ENCODE measurements around the gene AP2M1. TPM values are rescaled to one million over a fixed set of nuclear protein-coding genes. Genes with fewer than 3 reads are reported as not detected.

AP2M1 gene
- 567 and 667 TPM in 2 replicates for total RNA-seq (2014; rRNA removed; shearing (Covaris generic))

DNA sequence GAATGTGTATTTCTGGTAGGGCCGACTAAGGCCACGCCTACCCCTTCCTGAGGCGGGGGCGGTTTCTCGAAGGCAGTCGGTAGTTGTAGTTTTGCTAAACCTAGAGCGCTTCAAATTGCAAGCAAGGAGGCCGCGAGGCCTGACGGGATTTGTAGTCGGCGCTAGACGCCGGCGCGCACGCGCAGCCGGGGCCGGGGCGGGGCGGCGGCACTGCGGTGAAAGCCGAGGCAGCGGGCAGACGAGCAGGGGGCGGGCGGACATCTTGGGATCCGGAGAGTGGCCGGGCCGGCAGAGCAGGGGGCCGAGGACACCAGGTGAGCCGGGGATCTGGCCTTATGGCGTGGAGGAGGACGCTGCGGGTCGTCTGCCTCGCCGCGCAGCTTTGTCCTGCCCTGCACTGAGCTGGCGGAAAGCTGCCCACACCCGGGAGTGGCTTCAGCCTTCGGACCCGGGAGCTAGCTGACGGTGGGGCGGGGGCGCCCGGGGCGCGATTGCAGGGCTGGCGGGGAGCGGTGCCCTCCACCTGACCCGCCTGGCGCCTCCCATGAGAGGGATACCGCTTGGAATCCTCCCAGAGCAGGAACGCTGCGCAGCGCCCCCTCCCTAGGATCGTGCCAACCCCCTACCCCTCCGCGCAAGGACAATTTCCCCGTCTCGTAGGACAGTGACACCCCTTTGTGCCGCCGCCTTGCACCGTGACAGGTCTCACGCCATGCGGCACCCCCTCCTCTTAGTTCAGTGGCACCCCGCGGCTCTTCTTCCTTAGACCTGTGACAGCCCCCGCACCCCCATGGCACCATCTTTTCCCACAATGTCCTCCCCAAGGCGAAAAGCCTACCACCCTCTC lies at the start of gene AP2M1:
Gene AP2M1, plus strand, starts transcription at position 210 of the 847 bp plus-strand sequence. CDS start 2,139 bp downstream, outside the sequence.
- Histone ChIP-seq H3K4me3 (ENCODE audit: insufficient read depth, low read depth, low read length) (peak within 1 kb of the TSS; percentile 97), H3K36me3 (replicated peaks; ENCODE audit: control insufficient read depth, insufficient read depth, low read length) (peaks cover 27% of the 10 kb centered on the region), H3K27me3 (ENCODE audit: control insufficient read depth, insufficient read depth, low read length) (no peaks in the 10 kb centered on the region)
- peak; percentile 98 for DNase-seq

DNA sequence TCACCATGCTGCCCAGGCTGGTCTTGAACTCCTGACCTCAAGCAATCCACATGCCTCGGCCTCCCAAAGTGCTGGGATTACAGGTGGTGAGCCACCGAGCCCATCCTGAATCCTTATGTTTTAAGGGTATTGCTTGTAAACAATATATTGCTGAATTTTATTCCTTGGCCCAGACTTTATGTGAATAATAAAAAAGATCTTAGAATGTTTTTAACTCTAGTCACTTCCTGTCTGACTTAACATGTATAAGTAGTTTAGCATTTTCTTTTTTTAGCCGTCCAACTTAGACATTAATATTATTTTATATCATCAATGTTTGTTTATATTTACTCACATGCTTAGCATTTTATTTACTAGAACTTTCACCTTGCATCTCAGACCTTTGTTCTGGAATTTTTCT lies 48.6 kb upstream of the AP2M1 start:
- DNase-seq = no peak
- Histone ChIP-seq H3K4me3 (ENCODE audit: insufficient read depth, low read depth, low read length) (no peak overlapping the region), H3K36me3 (replicated peaks; ENCODE audit: control insufficient read depth, insufficient read depth, low read length) (no peaks in the 10 kb centered on the region), H3K27me3 (ENCODE audit: control insufficient read depth, insufficient read depth, low read length) (no peaks in the 10 kb centered on the region)

GRCh38 chr3:184129012-184129411 lies 45.6 kb upstream of the AP2M1 start:
- no peak overlapping the region for H3K4me3 ChIP-seq (ENCODE audit: insufficient read depth, low read depth, low read length)
- H3K27me3 ChIP-seq (ENCODE audit: control insufficient read depth, insufficient read depth, low read length) = no peaks in the 10 kb centered on the region
- no peaks in the 10 kb centered on the region for H3K36me3 ChIP-seq (replicated peaks; ENCODE audit: control insufficient read depth, insufficient read depth, low read length)
- DNase-seq = peak; percentile 73

GRCh38 chr3:184132945-184133344 lies 41.7 kb upstream of the AP2M1 start:
- DNase-seq = no peak
- H3K4me3 ChIP-seq (ENCODE audit: insufficient read depth, low read depth, low read length) = no peak overlapping the region
- peaks cover under 1% of the 10 kb centered on the region; the same call in 1 of the 2 replicates for H3K36me3 ChIP-seq (replicated peaks; ENCODE audit: control insufficient read depth, insufficient read depth, low read length)
- no peaks in the 10 kb centered on the region for H3K27me3 ChIP-seq (ENCODE audit: control insufficient read depth, insufficient read depth, low read length)

- Histone ChIP-seq H3K27me3 (ENCODE audit: control insufficient read depth, insufficient read depth, low read length) (no peaks in the 10 kb centered on the region), H3K36me3 (replicated peaks; ENCODE audit: control insufficient read depth, insufficient read depth, low read length) (peaks cover 2% of the 10 kb centered on the region; the same call in 1 of the 2 replicates), H3K4me3 (ENCODE audit: insufficient read depth, low read depth, low read length) (peak overlapping the region; percentile 74)
- DNase-seq = peak; percentile 64
These were observed 40.6 kb upstream of the AP2M1 start for GRCh38 chr3:184133840-184134745.

DNA sequence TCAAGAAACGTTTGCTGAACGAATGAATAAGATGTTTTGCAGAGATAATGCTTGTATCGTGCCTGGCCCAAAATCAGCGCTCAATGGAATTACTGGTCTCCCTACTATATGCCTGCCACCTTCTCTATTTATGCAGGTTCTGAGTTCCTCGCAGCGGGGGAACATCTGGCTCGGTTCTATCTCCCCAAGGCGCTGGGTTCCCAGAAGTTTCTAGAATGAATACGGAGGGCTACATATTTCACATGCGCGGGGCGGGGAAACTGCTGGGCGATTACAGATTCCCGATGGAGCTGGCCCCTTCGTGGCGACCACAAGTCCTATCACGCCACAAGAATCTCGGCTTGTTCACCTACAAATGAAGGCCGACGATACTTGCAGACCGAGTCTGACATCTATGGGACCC lies 39.9 kb upstream of the AP2M1 start:
- DNase-seq = no peak
- H3K36me3 ChIP-seq (replicated peaks; ENCODE audit: control insufficient read depth, insufficient read depth, low read length) = peaks cover 2% of the 10 kb centered on the region; the same call in 1 of the 2 replicates
- H3K4me3 ChIP-seq (ENCODE audit: insufficient read depth, low read depth, low read length) = peak overlapping the region; percentile 74
- H3K27me3 ChIP-seq (ENCODE audit: control insufficient read depth, insufficient read depth, low read length) = no peaks in the 10 kb centered on the region

- DNase-seq = peak; percentile 90
- peaks cover 4% of the 10 kb centered on the region for H3K36me3 ChIP-seq (replicated peaks; ENCODE audit: control insufficient read depth, insufficient read depth, low read length)
- H3K27me3 ChIP-seq (ENCODE audit: control insufficient read depth, insufficient read depth, low read length) = no peaks in the 10 kb centered on the region
- peak within 1 kb of the TSS; percentile 74 for H3K4me3 ChIP-seq (ENCODE audit: insufficient read depth, low read depth, low read length)
These were observed 39.3 kb upstream of the AP2M1 start, which contains the start of gene EIF2B5 for GRCh38 chr3:184135149-184135910. EIF2B5 (plus strand) TSS chr3:184135358; CDS start chr3:184135386, 28 bp downstream.

DNA sequence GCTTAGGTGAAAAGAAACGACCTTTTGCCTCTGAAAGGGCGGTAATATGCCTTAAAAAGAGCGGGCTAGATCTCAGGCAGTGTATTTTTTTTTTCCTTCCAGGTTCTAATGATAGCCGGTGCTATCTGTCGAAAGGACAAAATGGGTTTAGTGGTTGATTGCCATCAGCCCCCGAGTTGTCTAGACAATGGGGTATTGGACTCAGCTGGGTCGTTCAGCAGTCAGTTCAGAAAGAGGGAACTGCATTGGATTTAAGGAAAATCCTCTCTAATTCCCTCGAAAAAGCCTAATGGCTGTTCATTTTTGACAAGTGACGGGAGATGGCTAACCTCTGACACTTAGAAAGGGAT lies 38.8 kb upstream of the AP2M1 start:
- Histone ChIP-seq H3K36me3 (replicated peaks; ENCODE audit: control insufficient read depth, insufficient read depth, low read length) (peaks cover 8% of the 10 kb centered on the region), H3K27me3 (ENCODE audit: control insufficient read depth, insufficient read depth, low read length) (no peaks in the 10 kb centered on the region), H3K4me3 (ENCODE audit: insufficient read depth, low read depth, low read length) (peak overlapping the region; percentile 74)
- no peak for DNase-seq

DNA sequence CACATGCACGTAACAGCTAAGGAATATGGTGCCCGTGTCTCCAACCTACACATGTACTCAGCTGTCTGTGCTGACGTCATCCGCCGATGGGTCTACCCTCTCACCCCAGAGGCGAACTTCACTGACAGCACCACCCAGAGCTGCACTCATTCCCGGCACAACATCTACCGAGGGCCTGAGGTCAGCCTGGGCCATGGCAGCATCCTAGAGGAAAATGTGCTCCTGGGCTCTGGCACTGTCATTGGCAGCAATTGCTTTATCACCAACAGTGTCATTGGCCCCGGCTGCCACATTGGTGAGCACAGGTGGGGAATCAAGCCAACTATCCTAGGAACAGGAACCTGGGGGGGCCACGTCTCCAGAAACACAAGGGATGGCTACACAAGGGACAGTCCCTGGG lies 34.2 kb upstream of the AP2M1 start:
- peaks cover 43% of the 10 kb centered on the region for H3K36me3 ChIP-seq (replicated peaks; ENCODE audit: control insufficient read depth, insufficient read depth, low read length)
- H3K27me3 ChIP-seq (ENCODE audit: control insufficient read depth, insufficient read depth, low read length) = no peaks in the 10 kb centered on the region
- no peak for DNase-seq
- no peak overlapping the region for H3K4me3 ChIP-seq (ENCODE audit: insufficient read depth, low read depth, low read length)

DNA sequence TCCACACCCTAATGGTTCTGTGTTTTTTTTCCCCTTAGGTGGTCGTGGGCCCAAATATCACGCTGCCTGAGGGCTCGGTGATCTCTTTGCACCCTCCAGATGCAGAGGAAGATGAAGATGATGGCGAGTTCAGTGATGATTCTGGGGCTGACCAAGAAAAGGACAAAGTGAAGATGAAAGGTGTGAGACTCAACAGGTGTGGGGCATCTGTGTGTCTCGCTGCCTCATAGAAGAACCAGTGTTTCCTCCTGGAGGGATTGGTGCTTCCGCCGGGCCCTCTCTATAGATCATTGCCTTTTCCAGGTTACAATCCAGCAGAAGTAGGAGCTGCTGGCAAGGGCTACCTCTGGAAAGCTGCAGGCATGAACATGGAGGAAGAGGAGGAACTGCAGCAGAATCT lies 32.5 kb upstream of the AP2M1 start:
- DNase-seq = no peak
- H3K4me3 ChIP-seq (ENCODE audit: insufficient read depth, low read depth, low read length) = no peak overlapping the region
- H3K36me3 ChIP-seq (replicated peaks; ENCODE audit: control insufficient read depth, insufficient read depth, low read length) = peaks cover 43% of the 10 kb centered on the region
- no peaks in the 10 kb centered on the region for H3K27me3 ChIP-seq (ENCODE audit: control insufficient read depth, insufficient read depth, low read length)

GRCh38 chr3:184143327-184143726 lies 31.3 kb upstream of the AP2M1 start:
- H3K36me3 ChIP-seq (replicated peaks; ENCODE audit: control insufficient read depth, insufficient read depth, low read length) = peaks cover 42% of the 10 kb centered on the region
- no peak for DNase-seq
- no peak overlapping the region for H3K4me3 ChIP-seq (ENCODE audit: insufficient read depth, low read depth, low read length)
- H3K27me3 ChIP-seq (ENCODE audit: control insufficient read depth, insufficient read depth, low read length) = no peaks in the 10 kb centered on the region

- Histone ChIP-seq H3K27me3 (ENCODE audit: control insufficient read depth, insufficient read depth, low read length) (no peaks in the 10 kb centered on the region), H3K36me3 (replicated peaks; ENCODE audit: control insufficient read depth, insufficient read depth, low read length) (peaks cover 42% of the 10 kb centered on the region), H3K4me3 (ENCODE audit: insufficient read depth, low read depth, low read length) (no peak overlapping the region)
- no peak for DNase-seq
These were observed 30.1 kb upstream of the AP2M1 start for GRCh38 chr3:184144505-184144904.

DNA sequence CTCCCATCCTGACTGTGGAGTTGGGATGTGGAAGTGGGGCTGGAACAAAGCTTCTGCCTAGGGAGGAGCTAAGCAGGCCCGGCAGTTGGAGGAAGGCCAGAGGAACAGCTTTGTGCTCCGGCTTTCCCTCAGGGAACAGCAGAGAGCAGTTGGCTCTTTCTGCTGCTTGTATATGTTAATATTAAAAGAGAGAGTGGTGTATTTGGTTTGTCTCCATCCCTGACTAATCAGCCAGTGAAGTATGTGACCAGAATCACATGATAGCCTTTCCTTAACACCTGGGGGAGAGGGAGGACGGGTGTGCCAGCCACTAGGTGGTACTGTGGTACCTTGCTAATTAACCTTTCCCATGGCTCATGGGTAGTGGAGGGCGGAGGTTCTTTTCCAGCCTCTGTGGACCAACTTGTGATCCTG lies 29.5 kb upstream of the AP2M1 start:
- no peaks in the 10 kb centered on the region for H3K27me3 ChIP-seq (ENCODE audit: control insufficient read depth, insufficient read depth, low read length)
- peaks cover 41% of the 10 kb centered on the region for H3K36me3 ChIP-seq (replicated peaks; ENCODE audit: control insufficient read depth, insufficient read depth, low read length)
- H3K4me3 ChIP-seq (ENCODE audit: insufficient read depth, low read depth, low read length) = no peak overlapping the region
- peak; percentile 79 for DNase-seq

- Histone ChIP-seq H3K36me3 (replicated peaks; ENCODE audit: control insufficient read depth, insufficient read depth, low read length) (peaks cover 36% of the 10 kb centered on the region), H3K4me3 (ENCODE audit: insufficient read depth, low read depth, low read length) (no peak overlapping the region), H3K27me3 (ENCODE audit: control insufficient read depth, insufficient read depth, low read length) (no peaks in the 10 kb centered on the region)
- no peak for DNase-seq
These were observed 28.8 kb upstream of the AP2M1 start for GRCh38 chr3:184145751-184146270.
